Body of pancreas (tissue), 4 donors: Measurements from ENCODE around the gene ATP8A2.

Source experiments
- CTCF ChIP-seq, 7 experiments: fragments of 450-650 bp in 4 of 7; fragments of 200-600 bp in 3 of 7; sonication (generic) in 3 of 7; IDR thresholded peaks; one replicate each; pipeline ENCODE4 v1.5.1; 2016 to 2019; ENCODE audit warnings: antibody characterized with exemption in 7 of 7
- POLR2A ChIP-seq, 3 donors: fragments of 450-650 bp; IDR thresholded peaks; one replicate each; pipeline ENCODE4 v1.6.1; 2016; ENCODE audit warnings: antibody characterized with exemption in 3 of 3, mild to moderate bottlenecking in 2 of 3

- no peak for TF ChIP-seq POLR2A (IDR thresholded peaks at IDR 0.05)
- TF ChIP-seq CTCF (IDR thresholded peaks at IDR 0.05), result no peak
Observed at GRCh38 chr13:25901460-25902376, 529.9 kb downstream of the ATP8A2 start.
